HEK293 (cell line): ENCODE measurements around the gene STIM1.

Experiments
- ATF2 ChIP-seq: fragments of 450-650 bp; formaldehyde crosslinking; IDR thresholded peaks from 2 replicates; pipeline ENCODE4 v1.5.1; 2016; ENCODE audit warnings: missing biosample characterization, missing genetic modification characterization, low read depth
- BCL11B ChIP-seq: fragments of 450-650 bp; formaldehyde crosslinking; IDR thresholded peaks from 2 replicates; pipeline ENCODE4 v1.5.1; 2016; ENCODE audit warnings: low read depth, missing biosample characterization, missing genetic modification characterization
- CTCF ChIP-seq: fragments of 450-650 bp; formaldehyde crosslinking; IDR thresholded peaks from 2 replicates; pipeline ENCODE4 v1.5.1; 2016; ENCODE audit warnings: missing biosample characterization, missing genetic modification characterization
- INSM2 ChIP-seq: fragments of 450-650 bp; formaldehyde crosslinking; IDR thresholded peaks from 2 replicates; pipeline ENCODE4 v1.5.1; 2016; ENCODE audit warnings: missing biosample characterization, missing genetic modification characterization
- KLF8 ChIP-seq: fragments of 450-650 bp; formaldehyde crosslinking; IDR thresholded peaks from 2 replicates; pipeline ENCODE4 v1.5.1; 2016; ENCODE audit warnings: missing biosample characterization, missing genetic modification characterization
- MYNN ChIP-seq: fragments of 450-650 bp; formaldehyde crosslinking; IDR thresholded peaks from 2 replicates; pipeline ENCODE4 v1.5.1; 2016; ENCODE audit warnings: missing biosample characterization, missing genetic modification characterization, borderline replicate concordance
- OSR2 ChIP-seq: fragments of 450-650 bp; formaldehyde crosslinking; IDR thresholded peaks from 2 replicates; pipeline ENCODE4 v1.5.1; 2016; ENCODE audit warnings: missing biosample characterization, missing genetic modification characterization
- PATZ1 ChIP-seq: fragments of 450-650 bp; formaldehyde crosslinking; IDR thresholded peaks from 2 replicates; pipeline ENCODE4 v1.5.1; 2016; ENCODE audit warnings: missing biosample characterization, missing genetic modification characterization
- SCRT1 ChIP-seq: fragments of 450-650 bp; formaldehyde crosslinking; IDR thresholded peaks from 2 replicates; pipeline ENCODE4 v1.5.1; 2016; ENCODE audit warnings: missing biosample characterization, missing genetic modification characterization, borderline replicate concordance
- ZBTB44 ChIP-seq: fragments of 450-650 bp; IDR thresholded peaks from 2 replicates; pipeline ENCODE4 v1.5.1; 2018; ENCODE audit warnings: missing biosample characterization, mild to moderate bottlenecking, missing genetic modification characterization
- ZIC2 ChIP-seq: fragments of 450-650 bp; formaldehyde crosslinking; IDR thresholded peaks from 2 replicates; pipeline ENCODE4 v1.5.1; 2016; ENCODE audit warnings: missing biosample characterization, missing genetic modification characterization
- ZNF138 ChIP-seq: fragments of 450-650 bp; formaldehyde crosslinking; IDR thresholded peaks from 2 replicates; pipeline ENCODE4 v1.5.1; 2016; ENCODE audit warnings: missing biosample characterization, missing genetic modification characterization, borderline replicate concordance
- ZNF184 ChIP-seq: fragments of 450-650 bp; IDR thresholded peaks from 2 replicates; pipeline ENCODE4 v1.5.1; 2018; ENCODE audit warnings: missing biosample characterization, mild to moderate bottlenecking, missing genetic modification characterization
- ZNF292 ChIP-seq: fragments of 450-650 bp; formaldehyde crosslinking; IDR thresholded peaks from 2 replicates; pipeline ENCODE4 v1.5.1; 2016; ENCODE audit warnings: low read depth, missing biosample characterization, missing genetic modification characterization, borderline replicate concordance
- ZNF394 ChIP-seq: fragments of 450-650 bp; formaldehyde crosslinking; IDR thresholded peaks from 2 replicates; pipeline ENCODE4 v1.5.1; 2016; ENCODE audit warnings: missing biosample characterization, missing genetic modification characterization, mild to moderate bottlenecking, moderate library complexity, borderline replicate concordance
- ZNF398 ChIP-seq: fragments of 450-650 bp; formaldehyde crosslinking; IDR thresholded peaks from 2 replicates; pipeline ENCODE4 v1.5.1; 2017; ENCODE audit warnings: missing biosample characterization, missing genetic modification characterization
- ZNF449 ChIP-seq: fragments of 450-650 bp; formaldehyde crosslinking; IDR thresholded peaks from 2 replicates; pipeline ENCODE4 v1.5.1; 2017; ENCODE audit warnings: missing biosample characterization, mild to moderate bottlenecking, missing genetic modification characterization, moderate library complexity
- ZNF558 ChIP-seq: fragments of 450-650 bp; formaldehyde crosslinking; IDR thresholded peaks from 2 replicates; pipeline ENCODE4 v1.5.1; 2016; ENCODE audit warnings: missing biosample characterization, missing genetic modification characterization
- ZNF600 ChIP-seq: fragments of 450-650 bp; formaldehyde crosslinking; IDR thresholded peaks from 2 replicates; pipeline ENCODE4 v1.5.1; 2016; ENCODE audit warnings: missing biosample characterization, missing genetic modification characterization
- ZNF624 ChIP-seq: fragments of 450-650 bp; formaldehyde crosslinking; IDR thresholded peaks from 2 replicates; pipeline ENCODE4 v1.5.1; 2017; ENCODE audit warnings: missing biosample characterization, missing genetic modification characterization
- ZNF626 ChIP-seq: fragments of 450-650 bp; sonication (Bioruptor Pico); formaldehyde crosslinking; IDR thresholded peaks from 2 replicates; pipeline ENCODE4 v1.5.1; 2018; ENCODE audit warnings: missing biosample characterization, missing genetic modification characterization, inconsistent platforms
- ZNF660 ChIP-seq: fragments of 450-650 bp; IDR thresholded peaks from 2 replicates; pipeline ENCODE4 v1.5.1; 2018; ENCODE audit warnings: missing biosample characterization, mild to moderate bottlenecking, missing genetic modification characterization
- ZNF692 ChIP-seq: fragments of 450-650 bp; formaldehyde crosslinking; IDR thresholded peaks from 2 replicates; pipeline ENCODE4 v1.5.1; 2016; ENCODE audit warnings: missing biosample characterization, missing genetic modification characterization
- ZNF792 ChIP-seq: fragments of 450-650 bp; formaldehyde crosslinking; IDR thresholded peaks from 2 replicates; pipeline ENCODE4 v1.5.1; 2016; ENCODE audit warnings: missing biosample characterization, missing genetic modification characterization

The STIM1 gene

GRCh38 chr11:3841426-3842350 is 13.8 kb upstream of the STIM1 start (continued):
- TF ChIP-seq ZNF449 (tag by site-specific recombination) (no peak), ZNF624 (tag by site-specific recombination) (no peak), MYNN (tag by site-specific recombination) (no peak), ZNF792 (tag by site-specific recombination) (no peak), ATF2 (no peak), KLF8 (tag by site-specific recombination) (peak; percentile 52), PATZ1 (tag by site-specific recombination) (peak; percentile 94), ZNF398 (tag by site-specific recombination) (peak; percentile 60), ZNF292 (tag by site-specific recombination) (no peak), ZNF600 (tag by site-specific recombination) (peak; percentile 93), ZNF660 (peak; percentile 71), ZNF184 (tag by site-specific recombination) (no peak), ZNF138 (no peak), BCL11B (0 out of 2 replicates have a peak, but pooled peaks have one; percentile 27), ZNF394 (tag by site-specific recombination) (peak; percentile 11; the same call in 1 of the 2 replicates), INSM2 (tag by site-specific recombination) (no peak), ZNF626 (tag by site-specific recombination) (no peak), ZNF692 (tag by site-specific recombination) (peak; percentile 47; the same call in 1 of the 2 replicates), SCRT1 (tag by site-specific recombination) (no peak), OSR2 (no peak), ZIC2 (tag by site-specific recombination) (peak; percentile 54), CTCF (tag by site-specific recombination) (peak; percentile 82), ZBTB44 (tag by site-specific recombination) (no peak), ZNF558 (tag by site-specific recombination) (peak; percentile 99)
